Kidney (tissue), 14 donors: ENCODE data around the gene LEO1. TPM values are rescaled to one million over a fixed set of nuclear protein-coding genes. Genes with fewer than 3 reads are reported as not detected.
A peak's percentile ranks its signal among the peaks of the same experiment; 100 is the strongest.

Experiments used
- DNase-seq, 5 donors: peaks; one replicate each; pipeline ENCODE4 v3.0.0-alpha.2; 2013 to 2020
- FAIRE-seq: peaks from 2 replicates; lab custom pipeline; 2012; peaks lifted over from hg19 to GRCh38; lab: Jason Lieb, UNC
- H3K27ac ChIP-seq, 2 donors: one replicate each; pipeline ENCODE4 v1.7.0; 2013; ENCODE audit warnings: low read depth in 2 of 2, low read length in 2 of 2, inconsistent platforms in 1 of 2
- H3K27me3 ChIP-seq: one replicate; pipeline ENCODE4 v1.7.1; 2013; ENCODE audit warnings: low read length, inconsistent platforms; ENCODE audit not compliant: control insufficient read depth, insufficient read depth
- H3K36me3 ChIP-seq, 3 donors: one replicate each; pipeline versions ENCODE4 v1.7.0 to v1.7.1; 2013; ENCODE audit warnings: low read length in 3 of 3, control low read depth in 1 of 3, inconsistent platforms in 1 of 3; ENCODE audit not compliant: insufficient read depth in 3 of 3, control insufficient read depth in 2 of 3
- H3K4me1 ChIP-seq, 3 donors: one replicate each; pipeline versions ENCODE4 v1.7.0 to v1.7.1; 2013; ENCODE audit warnings: low read length in 3 of 3, inconsistent platforms in 1 of 3, low read depth in 1 of 3; ENCODE audit not compliant: control insufficient read depth in 2 of 3, insufficient read depth in 2 of 3
- H3K4me3 ChIP-seq, 3 donors: one replicate each; pipeline versions ENCODE4 v1.7.0 to v1.8.1; 2013; ENCODE audit warnings: low read length in 3 of 3, control low read depth in 1 of 3, inconsistent platforms in 1 of 3
- H3K9ac ChIP-seq, 3 donors: one replicate each; pipeline versions ENCODE4 v1.7.0 to v1.7.1; 2013; ENCODE audit warnings: low read length in 3 of 3, control low read depth in 1 of 3, inconsistent platforms in 1 of 3
- H3K9me3 ChIP-seq, 3 donors: one replicate each; pipeline versions ENCODE4 v1.7.0 to v1.7.1; 2013; ENCODE audit warnings: low read length in 3 of 3, control low read depth in 1 of 3, inconsistent platforms in 1 of 3; ENCODE audit not compliant: control insufficient read depth in 2 of 3, insufficient read depth in 1 of 3
- intact Hi-C: fragments of 100-400 bp; cut with DNase I; formaldehyde crosslinking; loops from one replicate; pipeline ENCODE4 v1.11.1; 2022
- polyA plus RNA-seq: library from polyadenylated mRNA; stranded (reverse); fragments of 350-450 nt; fragmentation: Illumina TruSeq; extraction: RNeasy Lipid Tissue Mini Kit (QIAGEN cat#74804); gene quantifications from one replicate; pipeline ENCODE4 v1.2.3, GENCODE V29; 2014; ENCODE audit warnings: low read depth, low replicate concordance; ENCODE audit not compliant: insufficient read depth
- total RNA-seq: library from RNA; stranded (reverse); fragmentation: NEBNext Ultra II Directional; extraction: Animal tissue kit (Norgen Biotek cat#: 25700); gene quantifications from one replicate; pipeline ENCODE4 v1.2.1, GENCODE V29; 2021
- TF ChIP-seq, protein P1 (sequence below): IDR thresholded peaks from 3 replicates; pipeline ENCODE4 v1.5.1; 2012; ENCODE audit warnings: mild to moderate bottlenecking, moderate library complexity, borderline replicate concordance; ENCODE audit not compliant: insufficient read depth; ENCODE audit errors: extremely low read depth
- donor health status: control.
- donor health status: control.
- donor health status: control.
- donor health status: control.
- donor health status: control.
- donor health status: DM: yes; HTN: yes; CAD: no.
- donor health status: Normal renal cell carcinoma (clear cell type).

The LEO1 gene
- total and polyA plus RNA-seq, 2 donors from 2014 or later = 12.1 to 14.5 TPM

DNA sequence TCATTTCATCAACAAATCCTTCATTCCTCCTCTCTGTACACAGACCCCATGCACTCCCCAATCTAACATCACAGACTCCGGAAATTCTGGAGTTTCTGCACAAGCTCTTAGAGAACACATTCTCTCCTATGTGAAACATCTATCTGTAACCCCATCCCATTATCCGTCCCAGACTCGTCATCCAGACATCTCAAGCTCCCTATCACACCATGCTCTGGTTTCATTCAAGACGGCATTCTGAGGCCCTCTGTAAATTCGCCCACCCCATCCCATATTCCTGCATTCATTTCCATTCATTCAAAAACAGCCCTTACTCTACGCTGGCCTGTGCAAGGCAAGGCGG is 575 bp downstream of the LEO1 start:
- FAIRE-seq (no peak), DNase-seq (no peak)
- peak overlapping the region; percentile 70 to 84 (median 77) for H3K9ac ChIP-seq
- no peaks in the 10 kb centered on the region for H3K36me3 ChIP-seq
- TF ChIP-seq, protein P1, sequence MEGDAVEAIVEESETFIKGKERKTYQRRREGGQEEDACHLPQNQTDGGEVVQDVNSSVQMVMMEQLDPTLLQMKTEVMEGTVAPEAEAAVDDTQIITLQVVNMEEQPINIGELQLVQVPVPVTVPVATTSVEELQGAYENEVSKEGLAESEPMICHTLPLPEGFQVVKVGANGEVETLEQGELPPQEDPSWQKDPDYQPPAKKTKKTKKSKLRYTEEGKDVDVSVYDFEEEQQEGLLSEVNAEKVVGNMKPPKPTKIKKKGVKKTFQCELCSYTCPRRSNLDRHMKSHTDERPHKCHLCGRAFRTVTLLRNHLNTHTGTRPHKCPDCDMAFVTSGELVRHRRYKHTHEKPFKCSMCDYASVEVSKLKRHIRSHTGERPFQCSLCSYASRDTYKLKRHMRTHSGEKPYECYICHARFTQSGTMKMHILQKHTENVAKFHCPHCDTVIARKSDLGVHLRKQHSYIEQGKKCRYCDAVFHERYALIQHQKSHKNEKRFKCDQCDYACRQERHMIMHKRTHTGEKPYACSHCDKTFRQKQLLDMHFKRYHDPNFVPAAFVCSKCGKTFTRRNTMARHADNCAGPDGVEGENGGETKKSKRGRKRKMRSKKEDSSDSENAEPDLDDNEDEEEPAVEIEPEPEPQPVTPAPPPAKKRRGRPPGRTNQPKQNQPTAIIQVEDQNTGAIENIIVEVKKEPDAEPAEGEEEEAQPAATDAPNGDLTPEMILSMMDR = no peak
- peak overlapping the region; percentile 90 to 95 for H3K27ac ChIP-seq
- no peaks in the 10 kb centered on the region for H3K27me3 ChIP-seq
- H3K9me3 ChIP-seq = peaks cover 0 to 8% (median 0%) of the 10 kb centered on the region in 3 donors
- peaks cover 0 to 6% (median 3%) of the 10 kb centered on the region in 3 donors for H3K4me1 ChIP-seq
- H3K4me3 ChIP-seq = peak overlapping the region; percentile 81 to 87 (median 83)
- intact Hi-C loops = no loop called here

DNA sequence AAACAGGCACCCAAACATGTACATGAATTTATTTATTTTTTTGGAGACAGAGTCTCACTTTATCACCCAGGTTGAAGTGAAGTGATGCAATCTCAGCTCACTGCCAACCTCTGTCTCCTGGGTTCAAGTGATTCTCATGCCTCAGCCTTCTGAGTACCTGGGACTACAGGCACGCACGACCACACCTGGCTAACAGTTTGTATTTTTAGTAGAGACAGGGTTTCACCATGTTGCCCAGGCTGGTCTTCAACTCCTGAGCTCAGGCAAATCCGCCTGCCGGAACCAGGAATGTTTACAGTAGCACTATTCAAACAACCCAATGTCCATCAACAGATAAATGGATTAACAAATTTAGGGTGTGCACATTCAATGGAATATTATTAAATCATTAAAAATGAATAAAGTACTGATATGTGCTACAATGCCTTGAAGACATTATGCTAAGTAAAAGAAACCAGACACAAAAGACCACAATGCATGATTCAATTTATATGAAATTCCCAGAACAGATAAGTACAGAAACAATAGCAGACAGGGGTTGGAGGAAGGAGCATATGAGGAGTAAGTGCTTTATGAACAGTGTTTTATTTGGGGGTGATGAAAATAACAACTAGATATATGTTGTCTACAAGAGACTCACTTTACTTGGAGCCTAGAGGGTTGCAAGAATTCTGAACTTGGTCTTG is 1.3 kb downstream of the LEO1 start:
- FAIRE-seq (no peak), DNase-seq (no peak)
- Histone ChIP-seq H3K27ac (no peak overlapping the region), H3K4me3 (peak overlapping the region in 2 of 3 donors; percentile 83 to 87), H3K4me1 (peaks cover 0 to 6% (median 3%) of the 10 kb centered on the region in 3 donors), H3K9ac (no peak overlapping the region), H3K27me3 (no peaks in the 10 kb centered on the region), H3K9me3 (peaks cover 0 to 8% (median 0%) of the 10 kb centered on the region in 3 donors), H3K36me3 (peaks cover 0 to 2% (median 0%) of the 10 kb centered on the region in 3 donors)
- TF ChIP-seq, protein P1 = no peak
- intact Hi-C loops = no loop called here

DNA sequence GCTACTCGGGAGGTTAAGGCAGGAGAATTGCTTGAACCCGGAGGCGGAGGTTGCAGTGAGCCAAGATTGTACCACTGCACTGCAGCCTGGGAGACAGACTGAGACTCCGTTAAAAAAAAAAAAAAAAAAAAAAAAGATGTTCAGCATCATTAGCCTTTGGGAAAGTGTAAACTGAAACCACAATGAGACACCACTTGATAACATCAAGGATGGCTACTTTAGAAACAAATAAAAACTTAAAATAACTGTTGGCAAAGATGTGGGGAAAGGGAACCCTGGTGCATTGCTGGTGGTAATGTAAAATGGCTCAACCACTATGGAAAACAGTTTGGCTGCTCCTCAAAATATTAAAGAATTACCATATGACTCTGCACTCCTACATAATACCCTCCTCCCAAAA is 1.9 kb downstream of the LEO1 start:
- Histone ChIP-seq H3K9me3 (peaks cover 0 to 8% (median 0%) of the 10 kb centered on the region in 3 donors), H3K27ac (no peak overlapping the region), H3K36me3 (peaks cover 0 to 2% (median 0%) of the 10 kb centered on the region in 3 donors), H3K27me3 (no peaks in the 10 kb centered on the region), H3K4me3 (no peak overlapping the region), H3K4me1 (peaks cover 0 to 6% (median 3%) of the 10 kb centered on the region in 3 donors), H3K9ac (no peak overlapping the region)
- FAIRE-seq (no peak), DNase-seq (no peak)
- TF ChIP-seq, protein P1 = no peak
- intact Hi-C loops = no loop called here

DNA sequence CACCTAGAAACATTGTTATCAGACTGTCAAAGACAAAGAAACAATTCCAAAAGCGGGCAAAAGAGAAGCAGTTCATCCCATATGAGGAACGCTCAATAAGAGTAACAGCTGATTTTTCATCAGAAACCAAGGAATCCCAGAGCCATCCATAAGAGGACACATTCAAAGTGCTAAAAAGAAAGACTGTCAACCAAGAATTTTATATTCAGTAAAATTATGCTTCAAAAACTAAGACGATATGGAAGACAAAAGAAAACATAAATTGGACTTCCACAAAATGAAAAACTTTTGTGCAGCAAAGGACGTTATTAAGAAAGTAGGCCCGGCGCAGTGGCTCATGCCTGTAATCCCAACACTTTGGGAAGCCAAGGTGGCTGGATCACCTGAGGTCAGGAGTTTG is 4.0 kb downstream of the LEO1 start:
- no peak for DNase-seq
- H3K9ac ChIP-seq = no peak overlapping the region
- peaks cover 0 to 6% (median 3%) of the 10 kb centered on the region in 3 donors for H3K4me1 ChIP-seq
- H3K9me3 ChIP-seq = peaks cover 0 to 8% (median 0%) of the 10 kb centered on the region in 3 donors
- peaks cover 0 to 3% (median 2%) of the 10 kb centered on the region in 3 donors for H3K36me3 ChIP-seq
- intact Hi-C loops = no loop called here
- no peak overlapping the region for H3K4me3 ChIP-seq
- TF ChIP-seq, protein P1 = no peak
- no peak for FAIRE-seq
- H3K27ac ChIP-seq = no peak overlapping the region
- H3K27me3 ChIP-seq = no peaks in the 10 kb centered on the region
